GM12878 (cell line): ENCODE data around the gene HJURP. TPM values are rescaled to one million over a fixed set of nuclear protein-coding genes. Genes with fewer than 3 reads are reported as not detected.
A peak's percentile ranks its signal among the peaks of the same experiment; 100 is the strongest.

ENCODE experiments used
- CBX5 ChIP-seq: sonication (generic); IDR thresholded peaks from 2 replicates; pipeline ENCODE4 v1.6.1; 2016; ENCODE audit warnings: low read depth, moderate library complexity, mild to moderate bottlenecking, inconsistent platforms
- CTCF ChIP-seq, 3 experiments: IDR thresholded peaks in 2 of 3; conservative IDR thresholded peaks in 1 of 3; 2 replicates each; pipeline ENCODE4 v1.5.1; 2011; ENCODE audit warnings: low read depth in 3 of 3, low read length in 3 of 3, mild to moderate bottlenecking in 3 of 3, control low read depth in 2 of 3, moderate library complexity in 2 of 3, inconsistent platforms in 1 of 3, mixed read lengths in 1 of 3; ENCODE audit not compliant: control insufficient read depth in 2 of 3, insufficient read depth in 1 of 3; ENCODE audit errors: extremely low read depth in 1 of 3
- ESRRA ChIP-seq: IDR thresholded peaks from 2 replicates; pipeline ENCODE4 v1.6.1; 2012; ENCODE audit warnings: mild to moderate bottlenecking, low read length, improper control_type of control experiment
- HDGF ChIP-seq: fragments of 450-650 bp; IDR thresholded peaks from 2 replicates; pipeline ENCODE4 v1.6.1; 2016; ENCODE audit warnings: antibody characterized with exemption
- HSF1 ChIP-seq: fragments of 150-350 bp; IDR thresholded peaks from 2 replicates; pipeline ENCODE4 v1.6.1; 2014; ENCODE audit warnings: mild to moderate bottlenecking, low read depth, low read length
- MEF2B ChIP-seq: fragments of 450-650 bp; IDR thresholded peaks from 2 replicates; pipeline ENCODE4 v1.6.1; 2018; ENCODE audit warnings: mild to moderate bottlenecking, moderate library complexity; ENCODE audit not compliant: partially characterized antibody, poor library complexity, severe bottlenecking
- NFIC ChIP-seq: IDR thresholded peaks from 2 replicates; pipeline ENCODE4 v1.6.1; 2012; ENCODE audit warnings: low read depth, mild to moderate bottlenecking, inconsistent platforms, low read length, moderate library complexity
- NR2C1 ChIP-seq: fragments of 450-650 bp; IDR thresholded peaks from 2 replicates; pipeline ENCODE4 v1.6.1; 2017; ENCODE audit warnings: antibody characterized with exemption, mild to moderate bottlenecking, moderate library complexity
- NR2C2 ChIP-seq: IDR thresholded peaks from 2 replicates; pipeline ENCODE4 v1.6.1; 2011; ENCODE audit warnings: borderline replicate concordance, low read depth; ENCODE audit not compliant: control insufficient read depth, insufficient read length
- RUNX3 ChIP-seq: IDR thresholded peaks from 2 replicates; pipeline ENCODE4 v1.6.1; 2012; ENCODE audit warnings: low read length, inconsistent platforms
- SMARCA5 ChIP-seq: fragments of 450-650 bp; IDR thresholded peaks from 2 replicates; pipeline ENCODE4 v1.6.1; 2017; ENCODE audit warnings: mild to moderate bottlenecking
- SRF ChIP-seq, 2 experiments: IDR thresholded peaks; 2 replicates each; pipeline ENCODE4 v1.6.1; 2011; ENCODE audit warnings: low read depth in 2 of 2, low read length in 2 of 2, mild to moderate bottlenecking in 1 of 2, moderate library complexity in 1 of 2
- YY1 ChIP-seq: IDR thresholded peaks from 2 replicates; pipeline ENCODE4 v1.6.1; 2011; ENCODE audit warnings: low read depth, mild to moderate bottlenecking, low read length
- ZBTB4 ChIP-seq: fragments of 450-650 bp; formaldehyde crosslinking; IDR thresholded peaks from 2 replicates; pipeline ENCODE4 v1.4.0; 2022; ENCODE audit warnings: mild to moderate bottlenecking, moderate library complexity
- ZNF687 ChIP-seq: fragments of 450-650 bp; IDR thresholded peaks from 2 replicates; pipeline ENCODE4 v1.6.1; 2017; ENCODE audit warnings: mild to moderate bottlenecking, moderate library complexity
- polyA plus RNA-seq, 11 experiments: library from polyadenylated mRNA; depleted of rRNA in 4 of 11; unstranded in 6 of 11; stranded (reverse) in 5 of 11; fragments of >200 nt; fragmentation: Nextera tagmentation in 4 of 11; fragmentation: Illumina TruSeq in 1 of 11; extraction: Ambion mirVana in 4 of 11; extraction: Trizol in 1 of 11; gene quantifications; 1 replicate in 1 of 11; 2 replicates in 10 of 11; pipeline versions ENCODE4 v1.2.1 to v1.2.3, GENCODE V29; 2011 to 2016; ENCODE audit warnings: inconsistent platforms in 2 of 11, missing spikeins in 2 of 11, low read depth in 1 of 11
- total RNA-seq, 4 experiments: library from RNA; depleted of rRNA in 3 of 4; stranded (reverse); fragments of >200 nt in 3 of 4; fragmentation: Illumina TruSeq in 1 of 4; extraction: Trizol in 1 of 4; gene quantifications; 2 replicates each; pipeline versions ENCODE4 v1.2.1 to v1.2.3, GENCODE V29; 2013 to 2021

The HJURP gene
- total and polyA plus RNA-seq, 10 of the 15 experiments (the other 5 are each of a cell fraction or from before 2014, with no cell fraction given) = 12.7 to 68.9 (median 44.4) TPM

- TF ChIP-seq CTCF (IDR thresholded peaks at IDR 0.05 in 2 of 3, conservative IDR thresholded peaks at IDR 0.05 in 1 of 3; ENCODE audit: control insufficient read depth in 2 of 3, extremely low read depth in 1 of 3, insufficient read depth in 1 of 3, low read depth in 3 of 3, low read length in 3 of 3) (no peak), SMARCA5 (no peak; the same call in 1 of the 2 replicates), HDGF (no peak), ZNF687 (no peak), NFIC (no peak), ESRRA (no peak), CBX5 (no peak), YY1 (peak; percentile 34; the same call in 1 of the 2 replicates), NR2C2 (no peak), HSF1 (no peak), SRF (IDR thresholded peaks at IDR 0.05; ENCODE audit: low read depth in 2 of 2, low read length in 2 of 2) (no peak), RUNX3 (no peak), MEF2B (no peak), NR2C1 (no peak), ZBTB4 (CRISPR knock-in tag) (no peak)
Measured at GRCh38 chr2:233854241-233854981, at the start of gene HJURP (continued).
